Measurements from ENCODE around the gene OR4K1. TPM values are rescaled to one million over a fixed set of nuclear protein-coding genes. Genes with fewer than 3 reads are reported as not detected.

Gene OR4K1
- total and polyA plus RNA-seq, 8 donors: not detected

DNA sequence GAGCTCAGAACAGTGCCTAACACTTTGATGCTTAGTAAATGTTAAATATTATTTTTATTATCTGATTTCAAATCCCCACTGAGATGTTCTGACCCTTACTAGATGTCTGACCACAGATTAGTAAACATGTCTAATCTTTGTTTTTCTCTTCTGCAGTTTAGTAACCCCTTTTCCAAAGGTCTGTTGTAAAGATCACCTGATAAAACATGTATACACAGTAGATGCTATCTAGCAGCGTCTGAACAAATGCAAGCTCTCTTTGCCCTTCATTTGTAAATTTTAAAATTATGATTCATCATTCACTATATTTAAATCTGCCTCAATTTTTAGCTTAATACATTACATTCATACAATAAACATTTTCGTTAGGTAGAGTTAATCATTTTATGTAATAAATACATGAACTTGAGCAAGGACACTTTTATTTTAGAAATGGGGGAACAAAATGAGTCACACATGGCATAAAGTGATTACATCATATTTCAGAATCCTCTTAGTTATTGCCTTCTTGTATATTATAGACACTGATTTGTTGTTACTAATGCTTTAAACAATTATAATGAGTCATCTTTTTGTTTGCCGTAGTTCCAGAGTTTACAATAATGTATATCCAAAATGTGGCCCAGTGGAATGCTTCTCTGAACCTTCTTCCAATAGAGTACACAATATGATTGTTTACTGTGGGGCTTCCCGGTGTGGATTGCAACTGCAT, 12.0 kb upstream of the OR4K1 start:
- no peak for TF ChIP-seq POLR2AphosphoS5 (IDR thresholded peaks at IDR 0.05)
- TF ChIP-seq POLR2A (IDR thresholded peaks at IDR 0.05): no peak
- H3K27me3 ChIP-seq: no peaks in the 10 kb centered on the region
- H3K4me3 ChIP-seq: no peak overlapping the region
- no peak overlapping the region for H3K27ac ChIP-seq
- intact Hi-C loops (cut with DNase I; ENCODE audit: low total_unique reads): no loop called here
- no peaks in the 10 kb centered on the region for H3K36me3 ChIP-seq
- no peak for DNase-seq
- H3K4me1 ChIP-seq: no peaks in the 10 kb centered on the region
- H3K9me3 ChIP-seq: no peaks in the 10 kb centered on the region
- 44 to 48% (median 45%) methylated on average over 4 of the region's 4 CpGs for WGBS, 5 donors

DNA sequence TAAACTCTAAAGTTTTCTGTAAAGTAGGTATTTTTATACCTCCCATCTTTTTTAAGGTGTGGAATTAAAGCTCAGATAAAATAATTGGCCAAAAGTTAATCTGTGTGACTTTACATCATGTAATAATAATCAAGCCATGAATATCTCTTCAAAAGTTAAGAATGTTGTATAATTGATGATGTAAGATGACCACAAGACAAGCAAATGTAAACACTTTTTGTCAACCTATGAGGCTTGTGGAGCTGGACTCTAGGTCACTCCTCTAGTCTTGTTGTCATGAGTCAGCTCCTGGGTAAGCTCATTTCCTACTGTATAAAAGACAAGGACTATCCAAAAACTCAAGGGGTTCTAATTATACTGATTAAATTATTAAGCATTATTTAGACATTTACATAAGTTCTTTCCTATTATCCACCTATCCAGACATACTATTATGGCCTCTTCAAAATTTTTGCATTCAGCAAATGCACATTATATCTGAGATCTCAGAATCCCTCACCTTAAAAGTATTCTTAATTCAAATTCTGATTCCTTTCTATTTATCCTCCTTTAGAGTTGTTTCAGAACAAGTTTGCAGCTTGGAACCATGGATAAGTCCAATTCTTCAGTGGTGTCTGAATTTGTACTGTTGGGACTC, 10.6 kb upstream of the OR4K1 start, which contains the start of gene OR4K5:
TSS of gene OR4K5 (plus strand) at position 587 of the 637 bp plus-strand sequence. CDS start at position 587, 0 bp downstream.
- no peaks in the 10 kb centered on the region for H3K9me3 ChIP-seq
- DNase-seq: no peak

DNA sequence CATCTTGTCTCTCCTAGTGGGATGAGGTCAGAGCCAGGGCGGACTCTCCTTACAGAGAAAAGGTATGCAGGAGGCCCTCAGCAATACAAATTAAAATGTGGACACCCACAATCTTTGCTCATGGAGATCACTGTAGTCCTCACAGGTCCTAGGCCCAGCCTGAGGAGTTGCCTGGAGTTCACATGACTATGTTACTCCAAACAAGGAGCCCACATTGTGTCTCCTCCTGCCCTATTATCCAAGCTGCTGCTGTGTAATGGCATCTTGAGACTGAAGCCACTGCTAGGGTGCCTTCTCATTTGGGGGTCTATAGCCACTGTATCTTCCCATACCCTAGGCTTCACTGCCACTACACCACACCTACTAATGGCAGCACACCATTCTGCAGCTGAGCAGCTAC, 11.0 kb downstream of the OR4K1 start:
- peaks cover 0 to 4% (median 0%) of the 10 kb centered on the region in 4 donors for H3K9me3 ChIP-seq
- H3K4me1 ChIP-seq: no peaks in the 10 kb centered on the region
- 84 to 93% (median 86%) methylated on average over 1 of the region's 1 CpG for WGBS, 5 donors
- H3K4me3 ChIP-seq: no peak overlapping the region
- no peak for TF ChIP-seq POLR2A (IDR thresholded peaks at IDR 0.05)
- TF ChIP-seq, protein P1, sequence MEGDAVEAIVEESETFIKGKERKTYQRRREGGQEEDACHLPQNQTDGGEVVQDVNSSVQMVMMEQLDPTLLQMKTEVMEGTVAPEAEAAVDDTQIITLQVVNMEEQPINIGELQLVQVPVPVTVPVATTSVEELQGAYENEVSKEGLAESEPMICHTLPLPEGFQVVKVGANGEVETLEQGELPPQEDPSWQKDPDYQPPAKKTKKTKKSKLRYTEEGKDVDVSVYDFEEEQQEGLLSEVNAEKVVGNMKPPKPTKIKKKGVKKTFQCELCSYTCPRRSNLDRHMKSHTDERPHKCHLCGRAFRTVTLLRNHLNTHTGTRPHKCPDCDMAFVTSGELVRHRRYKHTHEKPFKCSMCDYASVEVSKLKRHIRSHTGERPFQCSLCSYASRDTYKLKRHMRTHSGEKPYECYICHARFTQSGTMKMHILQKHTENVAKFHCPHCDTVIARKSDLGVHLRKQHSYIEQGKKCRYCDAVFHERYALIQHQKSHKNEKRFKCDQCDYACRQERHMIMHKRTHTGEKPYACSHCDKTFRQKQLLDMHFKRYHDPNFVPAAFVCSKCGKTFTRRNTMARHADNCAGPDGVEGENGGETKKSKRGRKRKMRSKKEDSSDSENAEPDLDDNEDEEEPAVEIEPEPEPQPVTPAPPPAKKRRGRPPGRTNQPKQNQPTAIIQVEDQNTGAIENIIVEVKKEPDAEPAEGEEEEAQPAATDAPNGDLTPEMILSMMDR (IDR thresholded peaks at IDR 0.05): no peak
- no peak for TF ChIP-seq EP300 (IDR thresholded peaks at IDR 0.05)
- no peak for TF ChIP-seq POLR2AphosphoS5 (IDR thresholded peaks at IDR 0.05)
- no peaks in the 10 kb centered on the region for H3K27me3 ChIP-seq
- H3K27ac ChIP-seq: no peak overlapping the region
- H3K36me3 ChIP-seq: no peaks in the 10 kb centered on the region
- no peak for DNase-seq
- intact Hi-C loops (cut with DNase I; ENCODE audit: low total_unique reads): no loop called here

More for the DNA sequence above, 10.6 kb upstream of the OR4K1 start, which contains the start of gene OR4K5:
- Histone ChIP-seq H3K36me3 (no peaks in the 10 kb centered on the region), H3K27me3 (no peaks in the 10 kb centered on the region), H3K27ac (no peak within 1 kb of the TSS), H3K4me3 (no peak within 1 kb of the TSS), H3K4me1 (no peaks in the 10 kb centered on the region)
- no peak for TF ChIP-seq EP300 (IDR thresholded peaks at IDR 0.05)
- no peak for TF ChIP-seq POLR2AphosphoS5 (IDR thresholded peaks at IDR 0.05)
- TF ChIP-seq, protein P1 (IDR thresholded peaks at IDR 0.05): no peak
- no peak for TF ChIP-seq POLR2A (IDR thresholded peaks at IDR 0.05)
- intact Hi-C loops (cut with DNase I; ENCODE audit: low total_unique reads): no loop called here

DNA sequence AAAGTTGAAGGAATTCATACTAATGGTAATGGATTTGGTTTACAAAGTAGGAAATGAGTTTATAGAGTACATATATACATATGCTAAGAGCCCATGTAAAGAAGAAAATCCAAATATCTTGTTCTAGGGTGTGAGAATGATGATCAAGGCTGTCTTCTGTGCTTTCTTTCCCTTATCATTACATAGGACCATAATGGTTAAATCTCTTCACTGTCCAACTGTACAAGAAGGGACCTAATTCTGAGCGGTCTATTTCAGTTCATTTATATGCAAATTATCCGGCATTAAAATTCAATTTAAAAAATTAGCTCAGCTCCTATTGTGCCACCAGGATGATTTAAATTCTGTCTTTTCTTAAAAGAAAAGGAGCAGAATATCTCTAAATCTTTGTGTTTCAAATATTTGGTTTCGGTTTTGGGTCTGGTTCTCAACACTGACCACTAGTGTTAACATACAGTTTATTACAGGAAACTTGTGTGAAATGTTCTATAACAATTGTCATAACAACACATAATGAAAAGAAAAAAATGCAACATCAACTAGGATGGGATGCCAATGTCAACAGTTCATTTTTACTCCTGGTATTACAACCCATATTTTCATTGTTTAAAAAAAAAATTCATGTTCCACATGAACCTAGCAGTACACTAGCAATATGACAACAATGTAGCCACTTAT, 16.8 kb downstream of the OR4K1 start:
- no peaks in the 10 kb centered on the region for H3K4me1 ChIP-seq
- TF ChIP-seq POLR2A (IDR thresholded peaks at IDR 0.05) (no peak), EP300 (IDR thresholded peaks at IDR 0.05) (no peak), POLR2AphosphoS5 (IDR thresholded peaks at IDR 0.05) (no peak)
- TF ChIP-seq, protein P1 (IDR thresholded peaks at IDR 0.05): no peak
- no peak overlapping the region for H3K27ac ChIP-seq
- intact Hi-C loops (cut with DNase I; ENCODE audit: low total_unique reads): no loop called here
- WGBS, 5 donors: 77 to 88% (median 81%) methylated on average over 3 of the region's 3 CpGs
- H3K36me3 ChIP-seq: no peaks in the 10 kb centered on the region
- DNase-seq: no peak
- H3K27me3 ChIP-seq: no peaks in the 10 kb centered on the region
- H3K4me3 ChIP-seq: no peak overlapping the region
- H3K9me3 ChIP-seq: no peaks in the 10 kb centered on the region
